ENCODE measurements around the gene CXXC1. TPM values are rescaled to one million over a fixed set of nuclear protein-coding genes. Genes with fewer than 3 reads are reported as not detected.

The CXXC1 gene
- 126 and 134 TPM in 2 replicates for total RNA-seq

DNA sequence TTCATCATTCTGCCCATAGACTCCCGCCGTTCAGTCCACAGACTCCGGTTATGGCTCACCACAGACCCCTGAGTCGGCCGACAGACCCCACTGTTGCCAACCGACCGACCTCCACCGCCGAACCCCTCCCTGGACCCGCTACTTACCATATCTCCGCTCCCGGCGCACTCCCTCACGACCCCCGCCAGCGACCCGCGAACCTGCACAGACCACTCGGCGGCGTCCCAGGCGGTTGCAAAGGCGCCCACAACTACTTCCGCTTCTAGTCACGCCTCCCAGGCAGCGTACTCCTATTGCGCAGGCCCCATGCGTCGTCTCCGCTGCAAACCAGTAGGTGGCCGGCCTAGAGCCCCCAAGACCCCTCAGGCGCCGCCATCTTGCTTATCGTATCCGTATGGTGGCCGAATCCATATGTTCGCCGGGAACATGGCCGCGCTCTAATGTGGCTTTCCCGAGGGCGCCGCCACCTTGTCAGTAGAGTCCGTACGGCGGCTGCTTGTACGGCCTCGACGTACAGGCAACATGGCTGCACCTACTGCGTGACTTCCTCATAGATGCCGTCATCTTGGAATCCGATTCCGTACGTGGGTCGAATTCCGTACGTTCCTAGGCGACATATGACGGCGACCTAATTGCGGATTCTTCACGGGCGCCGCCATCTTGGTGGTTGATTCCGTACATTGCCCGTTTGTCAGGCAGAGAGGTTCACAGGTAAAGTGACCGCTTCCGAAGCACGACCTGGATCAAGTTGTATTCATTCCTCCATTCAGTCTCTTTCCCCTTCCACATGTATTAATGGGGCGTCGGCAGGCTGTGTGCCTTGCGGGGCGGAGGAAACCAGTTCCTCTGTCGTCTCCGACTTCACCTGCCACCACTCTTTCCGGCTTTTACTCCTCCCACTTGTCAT, at the start of gene CXXC1:
Gene CXXC1 (minus strand): TSS at position 252 of the 907 bp plus-strand sequence. CDS start 103 bp downstream, at position 149.
- ATAC-seq (ENCODE audit: low read depth), result peak; percentile 87
- peak within 1 kb of the TSS; percentile 95 for H3K27ac Mint-ChIP-seq
- peak within 1 kb of the TSS; percentile 99 for H3K4me3 Mint-ChIP-seq
- H3K36me3 Mint-ChIP-seq (ENCODE audit: low read depth), result peaks cover 47% of the 10 kb centered on the region
- H3K9me3 Mint-ChIP-seq, result no peaks in the 10 kb centered on the region
- DNase-seq, result peak; percentile 88
- intact Hi-C loops (cut with micrococcal nuclease), result loop anchor here (1.0 to 5.0 kb wide), 12 partner anchors 11 to 1355 kb away; partner anchors contain the start of genes C18orf32, CFAP53, ELAC1 and RPL17
- TF ChIP-seq, protein P1, sequence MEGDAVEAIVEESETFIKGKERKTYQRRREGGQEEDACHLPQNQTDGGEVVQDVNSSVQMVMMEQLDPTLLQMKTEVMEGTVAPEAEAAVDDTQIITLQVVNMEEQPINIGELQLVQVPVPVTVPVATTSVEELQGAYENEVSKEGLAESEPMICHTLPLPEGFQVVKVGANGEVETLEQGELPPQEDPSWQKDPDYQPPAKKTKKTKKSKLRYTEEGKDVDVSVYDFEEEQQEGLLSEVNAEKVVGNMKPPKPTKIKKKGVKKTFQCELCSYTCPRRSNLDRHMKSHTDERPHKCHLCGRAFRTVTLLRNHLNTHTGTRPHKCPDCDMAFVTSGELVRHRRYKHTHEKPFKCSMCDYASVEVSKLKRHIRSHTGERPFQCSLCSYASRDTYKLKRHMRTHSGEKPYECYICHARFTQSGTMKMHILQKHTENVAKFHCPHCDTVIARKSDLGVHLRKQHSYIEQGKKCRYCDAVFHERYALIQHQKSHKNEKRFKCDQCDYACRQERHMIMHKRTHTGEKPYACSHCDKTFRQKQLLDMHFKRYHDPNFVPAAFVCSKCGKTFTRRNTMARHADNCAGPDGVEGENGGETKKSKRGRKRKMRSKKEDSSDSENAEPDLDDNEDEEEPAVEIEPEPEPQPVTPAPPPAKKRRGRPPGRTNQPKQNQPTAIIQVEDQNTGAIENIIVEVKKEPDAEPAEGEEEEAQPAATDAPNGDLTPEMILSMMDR (IDR thresholded peaks at IDR 0.05), result no peak
- CTCF ChIA-PET, result interaction anchor here (1.0 kb wide), 1 partner anchor 70 kb away, joined by 5 read pairs; no protein-coding TSS in a partner anchor
- H3K4me1 Mint-ChIP-seq, result peaks cover 23% of the 10 kb centered on the region
- no peaks in the 10 kb centered on the region for H3K27me3 Mint-ChIP-seq
- POLR2A ChIA-PET, result interaction anchor here (1.0 kb wide), 1 partner anchor 20 kb away, joined by 4 read pairs; no protein-coding TSS in a partner anchor

- Mint-ChIP-seq H3K36me3 (ENCODE audit: low read depth) (no peaks in the 10 kb centered on the region), H3K9me3 (no peaks in the 10 kb centered on the region), H3K27me3 (peaks cover 3% of the 10 kb centered on the region), H3K4me3 (peak overlapping the region; percentile 64), H3K4me1 (peaks cover 77% of the 10 kb centered on the region), H3K27ac (peak overlapping the region; percentile 48)
- TF ChIP-seq, protein P1 (IDR thresholded peaks at IDR 0.05), result no peak
- ChIA-PET CTCF (interaction anchor here (2.2 kb wide), 1 partner anchor 22 kb away, joined by 8 read pairs; no protein-coding TSS in a partner anchor), POLR2A (no interaction called here)
- intact Hi-C loops (cut with micrococcal nuclease), result loop anchor here (1.0 to 2.0 kb wide), 6 partner anchors 19 to 874 kb away; partner anchors contain the start of genes CFAP53, CXXC1 and DYM
- DNase-seq, result no peak
- peak; percentile 91 for ATAC-seq (ENCODE audit: low read depth)
These were observed 47.2 kb upstream of the CXXC1 start for GRCh38 chr18:50334546-50335152.

- no peaks in the 10 kb centered on the region for H3K36me3 Mint-ChIP-seq (ENCODE audit: low read depth)
- no peak for ATAC-seq (ENCODE audit: low read depth)
- TF ChIP-seq, protein P1 (IDR thresholded peaks at IDR 0.05), result no peak
- intact Hi-C loops (cut with micrococcal nuclease), result no loop called here
- H3K27me3 Mint-ChIP-seq, result peaks cover 3% of the 10 kb centered on the region
- ChIA-PET POLR2A (no interaction called here), CTCF (no interaction called here)
- H3K4me1 Mint-ChIP-seq, result peaks cover 54% of the 10 kb centered on the region
- no peak overlapping the region for H3K27ac Mint-ChIP-seq
- DNase-seq, result no peak
- H3K9me3 Mint-ChIP-seq, result no peaks in the 10 kb centered on the region
- no peak overlapping the region for H3K4me3 Mint-ChIP-seq
These were observed 44.2 kb upstream of the CXXC1 start for GRCh38 chr18:50331691-50332090.

GRCh38 chr18:50330176-50330575, 42.7 kb upstream of the CXXC1 start:
- H3K4me1 Mint-ChIP-seq, result peaks cover 41% of the 10 kb centered on the region
- ChIA-PET POLR2A (no interaction called here), CTCF (no interaction called here)
- intact Hi-C loops (cut with micrococcal nuclease), result no loop called here
- no peaks in the 10 kb centered on the region for H3K36me3 Mint-ChIP-seq (ENCODE audit: low read depth)
- H3K4me3 Mint-ChIP-seq, result no peak overlapping the region
- H3K27me3 Mint-ChIP-seq, result peaks cover 3% of the 10 kb centered on the region
- no peak overlapping the region for H3K27ac Mint-ChIP-seq
- H3K9me3 Mint-ChIP-seq, result no peaks in the 10 kb centered on the region
- TF ChIP-seq, protein P1 (IDR thresholded peaks at IDR 0.05), result no peak
- no peak for ATAC-seq (ENCODE audit: low read depth)
- no peak for DNase-seq

DNA sequence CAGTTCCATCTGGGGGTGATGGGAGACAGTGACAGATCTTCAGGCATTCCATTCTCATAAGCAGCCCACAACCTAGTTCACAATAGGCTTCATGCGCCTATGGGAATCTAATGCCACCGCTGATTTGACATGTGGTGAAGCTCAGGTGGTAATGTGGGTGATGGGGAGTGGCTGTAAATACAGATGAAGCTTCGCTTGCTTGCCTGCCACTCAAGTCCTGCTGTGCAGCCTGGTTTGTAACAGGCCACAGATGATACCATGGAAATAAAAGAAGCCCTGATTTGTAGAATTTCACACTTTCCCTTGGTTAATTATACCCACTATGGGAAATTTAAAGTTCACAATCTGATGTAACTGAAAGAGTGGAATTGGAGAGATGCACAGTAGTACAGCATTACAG, 40.5 kb upstream of the CXXC1 start:
- H3K4me1 Mint-ChIP-seq, result peaks cover 19% of the 10 kb centered on the region
- no peak overlapping the region for H3K4me3 Mint-ChIP-seq
- ATAC-seq (ENCODE audit: low read depth) (no peak), DNase-seq (no peak)
- TF ChIP-seq, protein P1 (IDR thresholded peaks at IDR 0.05), result no peak
- H3K36me3 Mint-ChIP-seq (ENCODE audit: low read depth), result no peaks in the 10 kb centered on the region
- ChIA-PET POLR2A (no interaction called here), CTCF (no interaction called here)
- H3K9me3 Mint-ChIP-seq, result no peaks in the 10 kb centered on the region
- peaks cover 3% of the 10 kb centered on the region for H3K27me3 Mint-ChIP-seq
- no peak overlapping the region for H3K27ac Mint-ChIP-seq
- intact Hi-C loops (cut with micrococcal nuclease), result no loop called here
